Muscle layer of duodenum (tissue), 2 donors: ENCODE measurements around the gene NINL.
"Not testable (repeated sequence)": the region's sequence is repeated elsewhere in the genome, so short reads cannot be mapped to it uniquely, and the experiment has no call there.

Source experiments
- H3K27ac ChIP-seq: one replicate; pipeline ENCODE4 v1.7.0; 2013; ENCODE audit warnings: mild to moderate bottlenecking, low read length
- H3K27me3 ChIP-seq: one replicate; pipeline ENCODE4 v1.7.0; 2013; ENCODE audit warnings: low read depth, mild to moderate bottlenecking, control low read depth, low read length
- H3K36me3 ChIP-seq, 2 donors: one replicate each; pipeline ENCODE4 v1.7.0; 2013; ENCODE audit warnings: low read length in 2 of 2, control low read depth in 1 of 2, mild to moderate bottlenecking in 1 of 2; ENCODE audit not compliant: insufficient read depth in 2 of 2, control insufficient read depth in 1 of 2
- H3K4me1 ChIP-seq, 2 donors: one replicate each; pipeline ENCODE4 v1.7.0; 2013; ENCODE audit warnings: low read length in 2 of 2, mild to moderate bottlenecking in 2 of 2, control low read depth in 1 of 2, moderate library complexity in 1 of 2; ENCODE audit not compliant: insufficient read depth in 2 of 2, control insufficient read depth in 1 of 2
- H3K4me3 ChIP-seq, 2 donors: one replicate each; pipeline ENCODE4 v1.7.0; 2013; ENCODE audit warnings: low read length in 2 of 2, low read depth in 1 of 2, mild to moderate bottlenecking in 1 of 2
- H3K9me3 ChIP-seq, 2 donors: one replicate each; pipeline ENCODE4 v1.7.0; 2013; ENCODE audit warnings: low read length in 2 of 2, control low read depth in 1 of 2, mild to moderate bottlenecking in 1 of 2; ENCODE audit not compliant: control insufficient read depth in 1 of 2
- donor health status: healthy.

The NINL gene

DNA sequence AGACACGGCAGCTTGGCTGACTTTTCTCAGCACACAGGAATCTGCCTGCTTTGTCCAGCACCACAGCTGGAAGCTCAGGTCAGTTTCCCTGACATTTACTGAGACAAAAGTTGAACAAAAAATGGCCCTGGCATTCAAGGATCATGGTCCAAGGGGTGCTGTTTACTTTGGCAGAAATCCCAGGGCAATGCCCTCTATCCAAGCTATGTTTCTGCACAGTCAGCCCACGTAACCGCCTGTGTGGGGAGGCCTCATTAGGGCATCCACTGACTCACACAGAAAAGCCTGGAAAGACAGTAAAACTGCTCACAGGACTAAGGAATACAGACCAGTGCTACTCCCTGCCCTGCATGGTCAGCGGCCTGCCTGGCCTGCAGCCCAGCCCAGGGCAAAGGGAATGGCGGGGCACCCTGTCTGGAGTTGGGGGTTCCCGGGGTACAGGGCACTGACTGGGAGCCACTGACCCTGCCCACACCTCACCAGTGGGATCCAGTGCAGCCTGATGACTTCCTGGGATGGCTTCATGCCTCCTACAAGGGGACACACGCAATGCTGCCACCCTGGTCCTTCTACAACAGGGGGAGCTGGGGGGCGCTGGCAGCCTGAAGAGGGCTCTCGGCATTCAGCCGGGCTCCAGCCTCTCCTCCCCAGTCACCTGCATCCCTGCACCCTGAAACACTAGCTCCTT, 77.1 kb downstream of the NINL start:
- Histone ChIP-seq H3K27ac (no peak overlapping the region), H3K4me3 (no peak overlapping the region), H3K27me3 (no peaks in the 10 kb centered on the region), H3K4me1 (no peaks in the 10 kb centered on the region), H3K36me3 (peaks cover 23 to 62% of the 10 kb centered on the region in 2 donors), H3K9me3 (no peaks in the 10 kb centered on the region)

DNA sequence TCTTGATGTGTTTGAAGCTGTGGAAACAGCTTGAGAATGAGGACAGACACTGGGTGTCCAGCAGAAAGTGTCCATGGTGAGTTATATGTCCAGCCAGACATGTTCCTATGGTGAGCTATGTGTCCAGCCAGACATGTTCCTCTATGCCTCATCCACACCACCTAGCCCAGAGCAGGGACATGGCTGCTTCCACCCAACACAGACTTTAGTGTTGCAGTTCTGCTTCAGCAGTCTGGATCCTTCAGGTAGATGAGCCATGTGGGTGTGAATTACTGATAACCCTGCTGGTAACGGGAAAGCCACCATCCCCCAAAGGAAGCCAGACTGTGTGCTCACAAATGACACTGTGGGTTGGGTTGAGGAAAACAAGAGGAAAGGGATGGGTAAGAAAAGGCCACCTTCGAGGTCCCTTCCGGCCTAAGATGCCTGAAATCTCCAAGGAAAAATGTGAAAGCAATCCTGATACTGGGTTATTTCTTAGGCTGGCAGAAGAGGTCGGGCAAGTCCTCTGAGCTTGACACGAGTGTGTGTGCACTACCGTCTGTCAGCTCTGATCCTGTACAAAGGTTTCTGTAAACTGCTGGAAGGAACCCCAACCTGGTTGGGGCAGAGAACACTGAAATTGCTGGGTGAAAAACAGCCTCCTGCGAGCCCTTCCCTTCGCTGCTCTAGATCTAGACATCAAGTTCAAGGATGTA, 77.8 kb downstream of the NINL start:
- no peaks in the 10 kb centered on the region for H3K4me1 ChIP-seq
- H3K36me3 ChIP-seq = peaks cover 23 to 61% of the 10 kb centered on the region in 2 donors
- no peak overlapping the region for H3K27ac ChIP-seq
- H3K27me3 ChIP-seq = no peaks in the 10 kb centered on the region
- H3K9me3 ChIP-seq = no peaks in the 10 kb centered on the region
- H3K4me3 ChIP-seq = no peak overlapping the region

DNA sequence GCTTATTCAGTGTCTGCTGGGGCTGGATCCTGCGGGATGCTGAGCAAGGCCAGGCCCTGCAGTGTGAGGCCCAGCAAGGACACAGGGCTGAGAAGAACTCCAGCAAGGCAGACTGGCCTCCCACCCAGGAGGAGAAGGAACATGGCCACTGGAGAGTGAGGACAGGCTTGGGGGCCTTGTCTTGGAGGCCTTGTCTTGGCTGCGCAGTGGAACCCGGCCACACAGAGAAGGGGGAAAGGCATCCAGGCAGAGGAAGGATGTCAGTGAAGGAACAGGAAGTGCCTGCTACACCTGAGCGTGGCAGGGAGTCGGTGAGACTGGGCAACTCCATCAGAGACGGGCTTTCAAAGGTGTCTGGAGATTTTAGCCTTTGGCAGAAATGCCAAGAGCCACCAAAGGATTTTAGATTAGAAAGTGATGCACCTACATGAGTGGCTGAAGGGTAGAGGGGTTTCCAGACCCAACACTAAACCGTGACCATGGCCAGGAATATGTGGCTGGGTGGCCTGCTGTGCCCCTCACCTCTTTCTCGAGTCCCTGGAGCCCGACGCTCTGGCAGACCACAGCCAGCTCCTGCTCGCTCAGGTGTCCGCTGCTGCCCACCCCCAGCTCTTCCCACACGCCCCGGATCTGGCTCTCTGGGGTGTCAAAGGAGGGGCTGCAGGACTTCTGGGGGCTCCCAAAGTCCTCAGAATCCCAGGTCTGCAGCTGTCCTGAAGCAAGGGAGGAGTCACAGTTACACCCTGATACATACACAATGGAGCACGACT, 80.8 kb downstream of the NINL start:
- Histone ChIP-seq H3K9me3 (no peaks in the 10 kb centered on the region), H3K4me1 (no peaks in the 10 kb centered on the region), H3K36me3 (peaks cover 10 to 45% of the 10 kb centered on the region in 2 donors), H3K4me3 (no peak overlapping the region), H3K27me3 (no peaks in the 10 kb centered on the region), H3K27ac (no peak overlapping the region)

DNA sequence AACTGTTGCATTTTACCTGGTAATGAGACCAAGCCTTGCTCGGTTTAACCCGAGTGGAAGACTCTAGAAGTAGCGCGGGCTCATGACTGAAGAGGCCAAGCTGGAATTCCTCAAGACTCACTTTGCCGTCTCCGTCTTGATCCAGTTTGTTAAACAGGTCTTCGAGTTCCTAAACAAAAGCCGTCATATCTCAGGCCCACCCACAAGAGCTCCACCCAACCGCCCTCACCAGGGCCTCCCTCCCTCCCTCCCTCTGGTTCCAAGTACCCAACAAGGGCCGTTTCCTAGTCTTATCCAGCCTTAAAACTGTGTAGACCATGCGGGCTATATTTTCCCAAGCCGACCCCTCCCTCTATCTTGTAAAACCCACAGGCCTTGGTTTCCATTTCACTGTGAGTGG, 81.4 kb downstream of the NINL start:
- Histone ChIP-seq H3K27ac (no peak overlapping the region), H3K9me3 (no peaks in the 10 kb centered on the region), H3K4me1 (no peaks in the 10 kb centered on the region), H3K27me3 (no peaks in the 10 kb centered on the region), H3K4me3 (no peak overlapping the region), H3K36me3 (peaks cover 4 to 39% of the 10 kb centered on the region in 2 donors)

DNA sequence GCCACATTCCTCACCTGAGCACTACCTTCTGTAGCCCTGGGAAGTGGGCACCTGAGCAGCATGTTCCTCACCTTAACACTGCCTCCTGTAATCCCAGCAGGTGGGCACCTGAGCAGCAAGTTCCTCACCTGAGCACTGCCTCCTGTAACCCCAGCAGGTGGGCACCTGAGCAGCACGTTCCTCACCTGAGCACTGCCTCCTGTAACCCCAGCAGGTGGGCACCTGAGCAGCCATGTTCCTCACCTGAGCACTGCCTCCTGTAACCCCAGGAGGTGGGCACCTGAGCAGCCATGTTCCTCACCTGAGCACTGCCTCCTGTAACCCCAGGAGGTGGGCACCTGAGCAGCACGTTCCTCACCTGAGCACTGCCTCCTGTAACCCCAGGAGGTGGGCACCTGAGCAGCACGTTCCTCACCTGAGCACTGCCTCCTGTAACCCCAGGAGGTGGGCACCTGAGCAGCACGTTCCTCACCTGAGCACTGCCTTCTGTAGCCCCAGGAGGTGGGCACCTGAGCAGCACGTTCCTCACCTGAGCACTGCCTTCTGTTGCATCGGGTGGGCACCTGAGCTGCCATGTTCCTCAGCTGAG, 82.2 kb downstream of the NINL start:
- H3K4me3 ChIP-seq, H3K27ac ChIP-seq, H3K9me3 ChIP-seq, H3K4me1 ChIP-seq, H3K27me3 ChIP-seq: not testable (repeated sequence)
- peaks cover 4 to 39% of the 10 kb centered on the region in 2 donors for H3K36me3 ChIP-seq

DNA sequence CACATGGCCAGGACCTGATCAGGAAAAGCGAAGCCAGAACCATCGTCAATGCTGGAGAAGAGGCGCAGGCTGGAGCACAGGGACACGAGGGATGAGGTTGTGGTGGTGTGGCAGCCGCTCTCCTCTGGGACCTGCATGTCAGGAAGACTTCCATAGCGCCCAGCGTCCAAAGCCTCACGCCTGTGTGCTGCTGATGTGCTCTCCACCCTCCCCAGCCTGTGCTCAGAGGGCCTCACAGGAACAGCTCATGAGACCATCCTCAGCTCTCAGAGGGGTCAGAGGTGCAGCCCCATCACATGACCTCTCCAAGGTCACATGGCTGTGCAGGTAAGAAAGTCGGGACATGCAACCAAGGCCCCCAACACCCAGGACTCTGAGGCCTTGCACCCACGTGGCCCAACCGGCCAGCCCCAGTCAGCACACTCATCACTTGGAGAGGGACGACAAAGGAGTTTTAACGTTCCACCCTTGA, 84.4 kb downstream of the NINL start:
- Histone ChIP-seq H3K4me1 (no peaks in the 10 kb centered on the region), H3K27me3 (no peaks in the 10 kb centered on the region), H3K4me3 (no peak overlapping the region), H3K27ac (no peak overlapping the region), H3K36me3 (peaks cover 4 to 46% of the 10 kb centered on the region in 2 donors), H3K9me3 (no peaks in the 10 kb centered on the region)

DNA sequence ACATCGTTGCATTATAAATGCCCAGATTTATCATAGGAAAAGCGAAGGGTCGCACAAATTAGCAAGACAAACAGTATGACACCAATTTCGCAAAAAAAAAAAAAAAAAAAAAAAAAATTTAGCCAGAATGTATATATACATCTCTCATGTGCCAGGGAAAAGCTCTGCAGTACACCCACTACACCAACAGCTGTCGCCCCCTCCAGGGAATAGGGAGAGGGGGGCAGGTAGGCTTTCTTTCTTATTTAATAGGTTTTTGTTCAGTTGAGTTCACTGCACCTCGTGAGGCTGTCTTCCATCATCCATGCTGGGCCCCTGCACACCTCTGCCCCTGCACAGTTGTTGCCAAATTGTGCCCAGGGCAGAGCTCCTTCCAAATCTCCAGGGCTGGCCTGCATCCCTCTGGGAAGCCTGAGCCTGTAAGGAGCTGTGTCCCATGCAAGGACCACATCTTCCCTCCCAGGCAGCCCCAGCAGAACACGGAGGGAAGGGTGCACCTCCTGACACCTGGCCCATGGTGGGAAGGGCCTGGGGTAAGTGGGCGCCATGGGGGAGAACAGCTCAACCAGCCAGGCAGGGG, 85.4 kb downstream of the NINL start:
- H3K27ac ChIP-seq = no peak overlapping the region
- H3K27me3 ChIP-seq = no peaks in the 10 kb centered on the region
- peaks cover 4 to 41% of the 10 kb centered on the region in 2 donors for H3K36me3 ChIP-seq
- H3K9me3 ChIP-seq = no peaks in the 10 kb centered on the region
- H3K4me1 ChIP-seq = no peaks in the 10 kb centered on the region
- H3K4me3 ChIP-seq = no peak overlapping the region

DNA sequence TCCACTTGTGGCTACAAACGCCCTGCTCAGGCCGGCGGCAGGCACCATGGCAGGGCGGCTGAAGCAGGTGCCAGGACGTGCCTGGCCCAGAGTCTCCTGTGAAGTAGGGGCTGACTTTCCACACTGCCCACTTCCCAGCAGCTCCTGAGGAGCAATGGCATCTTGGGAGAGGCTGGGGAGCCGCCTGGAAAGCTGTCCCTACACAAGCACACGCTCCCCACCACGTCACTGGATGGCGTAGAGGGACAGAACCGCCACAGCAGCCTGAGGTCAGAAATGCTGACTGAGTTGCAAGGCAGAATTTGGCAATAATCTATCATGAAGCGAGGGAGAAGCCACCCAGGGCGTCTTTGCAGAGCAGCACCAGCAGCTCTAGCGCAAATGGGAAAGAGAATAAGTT, 86.3 kb downstream of the NINL start:
- Histone ChIP-seq H3K4me3 (no peak overlapping the region), H3K9me3 (no peaks in the 10 kb centered on the region), H3K27me3 (no peaks in the 10 kb centered on the region), H3K27ac (no peak overlapping the region), H3K4me1 (no peaks in the 10 kb centered on the region), H3K36me3 (peaks cover 4 to 37% of the 10 kb centered on the region in 2 donors)

DNA sequence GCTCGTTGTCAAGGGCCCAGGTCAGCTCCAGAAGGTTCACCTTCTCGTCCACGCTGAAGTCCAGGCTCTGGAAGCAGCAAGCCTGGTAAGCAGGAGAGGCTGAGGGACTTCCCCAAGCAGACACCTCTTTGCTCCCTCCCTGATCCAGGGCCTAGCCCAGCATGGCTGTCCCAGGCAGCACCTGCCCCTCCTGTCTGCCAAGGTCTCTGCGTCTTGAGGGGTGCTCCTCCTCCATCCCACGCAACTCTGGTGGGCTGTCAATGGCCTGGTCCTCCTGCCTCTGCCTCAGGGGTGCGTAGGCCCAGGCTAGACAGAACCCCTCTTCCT, 87.1 kb downstream of the NINL start:
- H3K4me1 ChIP-seq = no peaks in the 10 kb centered on the region
- H3K27ac ChIP-seq = no peak overlapping the region
- no peak overlapping the region for H3K4me3 ChIP-seq
- H3K9me3 ChIP-seq = no peaks in the 10 kb centered on the region
- H3K27me3 ChIP-seq = no peaks in the 10 kb centered on the region
- peaks cover 0 to 30% of the 10 kb centered on the region in 2 donors for H3K36me3 ChIP-seq

DNA sequence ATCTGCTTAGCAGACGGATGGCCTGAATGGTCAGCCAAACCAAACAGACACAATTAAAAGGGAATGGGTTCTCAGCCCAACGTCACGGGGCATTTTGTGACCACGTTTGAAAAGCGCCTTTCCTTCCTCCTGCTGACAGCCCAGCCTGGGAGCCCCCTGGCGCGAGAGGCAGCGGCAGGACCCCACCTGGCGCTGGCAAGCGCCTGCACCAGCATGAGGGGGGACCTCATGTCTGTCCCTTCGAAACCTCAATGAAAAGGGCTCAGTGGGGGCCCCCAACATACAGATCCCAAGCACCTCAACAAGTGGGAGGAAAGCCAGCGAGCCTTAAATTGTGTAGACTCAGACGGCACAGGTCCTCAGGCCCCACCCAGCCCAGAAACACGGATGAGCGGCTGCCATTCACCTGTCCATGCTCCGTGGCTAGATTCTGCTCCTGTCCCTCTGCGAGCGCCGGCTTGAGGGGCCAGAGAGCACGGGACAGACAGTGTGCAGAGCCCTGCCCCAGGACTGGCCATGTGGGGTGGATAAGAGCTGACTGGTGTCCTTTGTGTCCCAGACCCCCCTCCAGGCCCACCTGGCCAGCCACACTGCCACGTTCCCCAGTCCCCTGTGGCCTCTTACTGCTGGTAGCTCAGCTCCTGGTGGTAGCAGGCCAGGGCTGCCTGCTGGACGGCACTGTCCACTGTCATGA, 87.6 kb downstream of the NINL start:
- H3K4me1 ChIP-seq = no peaks in the 10 kb centered on the region
- H3K9me3 ChIP-seq = no peaks in the 10 kb centered on the region
- no peak overlapping the region for H3K27ac ChIP-seq

More for the DNA sequence above, 87.6 kb downstream of the NINL start:
- Histone ChIP-seq H3K4me3 (no peak overlapping the region), H3K27me3 (no peaks in the 10 kb centered on the region), H3K36me3 (peaks cover 0 to 26% of the 10 kb centered on the region in 2 donors)
